Measurements from ENCODE around the gene SYNDIG1.

SYNDIG1 gene

DNA sequence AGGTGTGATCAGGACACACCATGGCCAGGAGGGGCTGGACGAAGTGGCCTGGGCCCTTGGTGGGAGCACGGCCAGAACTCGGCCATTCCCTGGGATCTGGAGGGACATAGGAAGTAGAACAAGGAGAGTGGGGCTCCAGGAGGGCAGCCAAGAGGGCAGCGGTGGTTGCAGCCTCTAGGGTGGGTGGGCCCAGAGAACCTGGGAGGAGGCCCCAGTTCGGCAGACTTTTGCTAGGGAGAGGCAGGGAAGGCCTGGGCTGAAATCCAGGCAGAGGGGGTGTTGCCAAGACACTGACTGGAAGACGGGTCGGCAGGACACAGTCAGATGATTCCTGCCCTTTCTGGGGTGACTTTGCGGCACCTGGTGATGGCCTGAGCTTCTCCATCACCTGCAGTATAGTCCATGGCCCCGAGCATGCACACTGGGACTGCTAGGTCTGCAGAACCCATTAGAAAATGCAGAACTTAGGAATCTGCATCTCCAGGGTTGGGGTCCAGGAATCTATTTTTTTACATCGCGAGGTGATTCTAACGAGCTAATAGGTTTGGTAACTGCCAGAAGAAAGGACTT, 224.8 kb downstream of the SYNDIG1 start:
- DNase-seq (ENCODE audit: low read depth) = no peak

DNA sequence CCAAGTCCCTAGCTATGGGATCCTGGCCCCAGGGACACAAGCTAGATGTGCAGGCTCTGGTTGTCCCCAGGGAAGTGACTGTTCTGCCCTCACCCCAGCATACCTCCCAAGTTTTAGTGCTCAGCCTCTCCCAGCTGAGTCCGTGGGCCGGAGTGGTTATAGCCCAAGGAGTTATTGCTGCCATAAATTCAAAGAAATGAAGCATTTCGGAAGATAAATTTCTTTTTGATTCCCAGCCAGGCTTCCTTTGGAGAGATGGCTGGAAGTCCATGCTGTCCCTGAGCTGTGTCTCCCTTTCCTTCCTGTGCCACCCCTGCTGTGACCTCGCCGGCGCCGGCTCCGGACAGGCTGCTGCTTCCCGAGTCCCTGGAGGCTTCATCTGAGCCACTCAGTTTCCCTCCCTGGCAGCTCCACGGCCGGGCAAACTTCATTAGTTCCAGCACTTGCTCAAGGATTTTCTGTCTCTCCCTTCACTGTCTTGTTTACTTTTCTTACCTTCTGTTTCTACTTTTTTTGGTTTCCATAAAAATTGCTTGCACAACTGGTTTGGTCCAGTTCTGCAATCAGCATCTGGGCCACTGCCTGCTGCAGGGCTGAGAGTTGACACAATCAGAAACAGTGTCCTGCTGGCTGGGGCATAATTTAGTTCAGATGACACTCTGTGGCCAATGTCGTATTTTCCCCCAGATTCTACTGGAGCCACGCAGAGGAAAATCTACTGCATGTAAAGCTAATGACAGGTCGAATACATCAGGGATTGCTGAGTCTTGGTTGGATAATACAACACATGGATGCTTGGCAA, 225.5 kb downstream of the SYNDIG1 start:
- no peak for DNase-seq (ENCODE audit: low read depth)

DNA sequence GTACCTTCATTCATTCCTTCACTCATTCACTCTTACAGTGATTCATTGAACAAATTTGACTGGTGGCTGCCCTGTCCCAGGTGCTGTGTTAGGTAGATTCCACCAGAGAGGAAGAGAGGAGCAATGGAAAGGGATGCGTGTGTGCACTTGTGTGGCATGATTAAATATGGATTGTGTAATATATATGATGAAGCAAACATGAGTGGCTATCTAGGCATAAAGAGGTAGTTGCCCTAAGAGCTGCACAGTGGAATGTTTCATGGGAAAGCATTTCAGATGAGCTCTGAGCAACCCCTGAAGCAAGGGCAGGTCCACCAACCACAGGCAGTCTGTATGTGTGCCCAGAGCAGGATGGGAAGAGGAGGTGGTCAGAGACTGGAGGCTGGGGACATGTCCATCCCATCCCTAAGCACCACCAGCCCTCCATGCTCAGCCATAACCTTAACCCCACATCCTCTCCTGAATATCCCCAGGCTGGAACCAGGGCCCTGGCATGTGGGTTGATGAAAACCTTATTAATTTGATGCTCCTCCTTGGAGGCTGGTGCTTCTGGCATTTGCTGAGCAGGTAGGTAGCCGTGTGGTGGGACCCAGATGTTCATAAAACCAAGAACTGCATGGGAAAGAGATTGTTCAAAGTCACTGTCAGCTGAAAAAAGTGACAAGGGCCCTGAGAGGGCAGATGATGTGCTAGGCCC, 226.2 kb downstream of the SYNDIG1 start:
- DNase-seq (ENCODE audit: low read depth) = no peak

DNA sequence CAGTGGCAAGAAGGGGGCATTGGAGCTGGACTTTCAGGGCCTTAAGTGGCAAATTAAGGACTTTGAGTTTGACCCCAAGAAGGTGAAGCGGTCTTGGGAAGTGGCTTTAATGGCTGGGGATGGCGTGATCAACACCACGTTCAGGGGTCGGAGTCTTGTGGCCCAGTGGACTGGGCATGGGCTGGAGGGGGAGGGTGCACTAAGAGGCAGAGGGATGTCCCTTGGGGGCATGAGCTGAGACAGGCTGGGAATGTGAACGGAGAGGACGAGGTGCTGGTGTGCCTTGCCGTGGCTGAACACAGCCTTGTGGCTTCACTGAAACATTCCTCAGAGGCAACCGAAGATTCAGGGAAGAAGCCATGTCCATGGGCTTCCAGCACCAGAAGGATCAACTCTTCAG, 227.0 kb downstream of the SYNDIG1 start:
- DNase-seq (ENCODE audit: low read depth) = no peak

DNA sequence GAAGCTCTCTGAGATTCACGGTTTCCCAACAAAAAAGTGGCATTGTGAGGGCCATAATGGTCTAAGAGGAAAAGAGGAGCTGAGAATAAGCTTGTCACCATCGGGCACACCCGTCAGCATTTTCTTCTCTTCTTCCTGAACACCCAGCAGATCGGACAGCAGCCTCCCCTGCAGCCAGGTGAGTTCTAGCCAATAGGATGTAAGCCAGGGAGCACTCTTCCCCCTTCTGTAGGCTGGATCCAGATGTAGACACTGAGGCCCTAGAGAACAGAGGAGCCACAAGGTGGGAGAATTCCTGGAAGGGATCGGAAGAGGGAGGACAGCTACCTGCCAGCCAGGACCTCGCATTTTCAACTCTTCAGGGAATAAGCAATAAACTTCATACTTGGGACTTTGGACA, 228.0 kb downstream of the SYNDIG1 start:
- DNase-seq (ENCODE audit: low read depth) = no peak

DNA sequence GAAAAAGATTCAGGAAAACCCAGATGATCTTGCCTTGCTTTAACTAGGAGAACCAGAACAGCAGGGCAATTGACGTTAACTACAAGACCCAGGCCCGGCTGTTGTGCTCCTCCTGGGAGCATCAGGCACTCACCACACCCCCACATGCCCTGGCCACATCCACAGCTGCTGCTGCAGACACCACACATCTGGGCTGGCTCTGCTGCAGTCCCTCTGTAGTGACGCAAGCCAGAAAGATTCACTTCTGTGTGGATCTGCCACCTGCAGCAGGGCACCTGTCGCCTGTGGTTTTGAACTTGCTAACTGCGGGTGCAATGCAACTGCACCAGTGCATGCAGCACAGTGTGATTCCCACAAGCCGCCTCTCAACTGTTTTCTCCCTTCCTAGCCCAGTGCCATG, 228.8 kb downstream of the SYNDIG1 start:
- no peak for DNase-seq (ENCODE audit: low read depth)

DNA sequence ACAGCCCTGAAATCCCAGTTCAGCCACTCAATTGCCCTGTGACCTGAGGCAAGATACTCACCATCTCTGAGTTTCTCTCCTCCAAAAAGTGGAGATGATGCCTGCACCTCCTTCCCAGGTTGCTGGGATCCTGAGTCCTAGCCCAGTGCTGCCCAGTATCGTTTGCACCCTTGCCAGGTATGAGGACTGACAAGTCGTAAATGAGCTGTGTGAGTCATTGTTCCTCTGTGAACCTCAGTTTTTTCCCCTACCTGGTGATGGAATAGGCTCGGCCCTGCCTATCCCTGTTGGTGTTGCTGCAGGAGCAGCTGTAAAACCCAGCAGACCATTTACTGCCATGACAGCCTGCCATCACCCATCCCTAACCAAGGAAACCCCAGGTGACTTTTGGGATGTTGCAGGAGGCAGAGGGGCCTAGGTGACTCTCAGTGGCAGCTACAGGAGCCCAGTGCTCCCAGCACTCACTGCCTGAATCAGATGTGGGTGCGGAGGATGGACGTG, 229.3 kb downstream of the SYNDIG1 start:
- no peak for DNase-seq (ENCODE audit: low read depth)

DNA sequence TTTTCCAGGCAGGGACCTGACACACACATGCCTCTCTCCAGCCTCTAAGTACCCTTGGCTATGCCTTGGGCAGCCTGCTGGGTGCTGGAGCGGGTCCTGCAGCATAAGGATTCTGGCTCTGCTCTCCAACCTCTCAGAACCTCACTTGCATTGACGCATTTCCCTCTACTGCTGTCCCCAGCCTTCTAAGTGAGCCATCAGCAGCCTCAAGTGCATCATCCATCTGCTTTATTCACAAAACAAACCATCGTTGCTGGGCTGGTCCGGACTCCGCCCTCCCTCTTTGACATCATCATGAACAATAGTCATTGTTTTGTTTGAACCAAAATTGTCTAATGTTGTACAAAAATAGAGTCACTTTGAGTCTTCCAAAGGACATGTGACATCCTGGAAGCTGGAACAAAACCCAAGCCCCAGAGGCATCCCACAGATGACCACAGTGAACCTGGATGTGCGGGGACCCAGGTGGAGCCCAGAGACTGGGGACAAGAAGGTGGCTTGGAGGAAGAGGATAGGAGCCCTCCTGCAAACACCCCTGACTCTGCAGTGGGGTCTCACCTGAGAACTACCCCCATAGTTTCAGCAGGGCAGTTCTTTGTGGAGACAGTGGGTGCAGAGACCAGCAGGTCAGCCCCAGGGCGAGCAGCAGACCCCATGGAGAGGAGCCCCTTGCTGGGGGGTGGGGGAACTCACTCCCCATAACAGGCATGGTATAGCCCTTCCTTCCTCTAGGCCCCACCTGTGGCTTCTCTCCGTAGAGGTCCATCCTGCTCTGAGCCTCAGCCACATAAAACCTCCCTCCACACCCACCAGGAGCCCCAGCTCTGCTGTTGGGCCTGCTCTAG, 230.1 kb downstream of the SYNDIG1 start:
- DNase-seq (ENCODE audit: low read depth) = no peak

DNA sequence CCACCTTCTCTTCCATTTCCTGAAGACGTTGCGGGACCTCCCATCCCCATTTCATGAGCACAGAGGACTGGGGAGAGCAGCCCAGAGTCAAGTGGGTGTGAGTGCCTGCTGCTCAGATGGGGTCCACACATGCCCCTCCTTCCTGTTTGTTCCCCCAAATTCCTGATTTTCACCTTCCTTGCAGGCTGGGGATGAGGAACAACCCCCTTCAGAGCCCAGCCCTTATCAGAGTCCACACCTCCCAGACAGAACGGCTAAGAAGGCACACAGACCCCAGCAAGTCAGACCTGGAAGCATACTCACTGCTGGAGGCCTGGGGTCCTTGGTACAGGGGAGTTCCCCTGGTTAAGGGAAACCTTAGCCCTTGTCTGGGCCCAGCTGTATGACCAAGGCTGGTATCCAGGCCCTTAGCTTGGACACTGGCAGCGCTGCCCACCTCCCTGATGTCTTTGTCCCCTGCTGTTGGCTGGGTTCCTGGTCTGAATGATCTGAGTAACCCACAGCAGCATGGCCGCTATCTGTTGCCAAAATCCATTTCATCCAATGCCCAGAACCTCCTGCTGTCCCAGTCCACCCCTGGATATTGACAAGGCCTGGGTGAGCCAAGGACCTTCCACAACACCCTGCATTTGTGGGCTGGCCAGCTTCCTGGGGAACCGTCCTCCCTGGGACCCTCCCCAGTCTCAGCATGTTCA, 230.9 kb downstream of the SYNDIG1 start:
- no peak for DNase-seq (ENCODE audit: low read depth)

DNA sequence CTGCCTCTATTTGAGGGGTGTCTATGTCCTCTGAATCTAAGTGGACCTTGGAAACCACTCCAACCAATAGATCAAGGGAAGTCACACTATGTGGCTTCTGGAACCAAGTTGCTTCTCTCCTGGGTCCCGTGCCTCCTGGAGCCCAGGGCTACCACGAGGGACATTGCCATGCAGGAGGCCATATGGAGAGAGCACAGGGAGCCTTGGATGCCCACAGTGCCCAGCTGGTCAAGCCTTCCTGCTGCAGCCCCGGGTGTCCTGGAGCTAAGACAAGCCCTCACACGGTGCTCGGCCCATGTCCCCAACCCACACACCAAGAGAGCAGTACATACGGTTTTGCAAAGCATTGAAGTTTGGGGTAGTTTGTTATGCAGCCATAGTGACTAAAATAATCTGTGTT, 231.6 kb downstream of the SYNDIG1 start:
- no peak for DNase-seq (ENCODE audit: low read depth)

DNA sequence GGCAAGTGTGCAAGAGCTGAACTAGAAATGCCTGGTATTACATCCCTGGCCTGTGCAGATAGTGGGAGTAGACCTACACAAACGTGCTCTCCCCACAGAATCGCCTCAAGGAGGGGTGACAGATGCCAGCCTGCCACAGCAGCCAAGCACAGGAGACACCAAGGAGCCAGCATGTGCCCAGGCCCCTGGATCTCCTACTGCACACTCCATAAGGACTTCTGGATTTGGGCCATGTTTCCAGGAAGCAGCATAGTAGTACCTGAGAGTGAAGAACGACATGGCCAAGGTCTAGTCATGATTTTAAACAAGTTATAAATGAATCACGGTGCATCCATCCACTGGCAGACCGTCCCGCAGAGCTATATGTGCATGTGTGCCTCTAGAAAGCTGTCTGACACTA, 232.2 kb downstream of the SYNDIG1 start:
- DNase-seq (ENCODE audit: low read depth) = no peak

DNA sequence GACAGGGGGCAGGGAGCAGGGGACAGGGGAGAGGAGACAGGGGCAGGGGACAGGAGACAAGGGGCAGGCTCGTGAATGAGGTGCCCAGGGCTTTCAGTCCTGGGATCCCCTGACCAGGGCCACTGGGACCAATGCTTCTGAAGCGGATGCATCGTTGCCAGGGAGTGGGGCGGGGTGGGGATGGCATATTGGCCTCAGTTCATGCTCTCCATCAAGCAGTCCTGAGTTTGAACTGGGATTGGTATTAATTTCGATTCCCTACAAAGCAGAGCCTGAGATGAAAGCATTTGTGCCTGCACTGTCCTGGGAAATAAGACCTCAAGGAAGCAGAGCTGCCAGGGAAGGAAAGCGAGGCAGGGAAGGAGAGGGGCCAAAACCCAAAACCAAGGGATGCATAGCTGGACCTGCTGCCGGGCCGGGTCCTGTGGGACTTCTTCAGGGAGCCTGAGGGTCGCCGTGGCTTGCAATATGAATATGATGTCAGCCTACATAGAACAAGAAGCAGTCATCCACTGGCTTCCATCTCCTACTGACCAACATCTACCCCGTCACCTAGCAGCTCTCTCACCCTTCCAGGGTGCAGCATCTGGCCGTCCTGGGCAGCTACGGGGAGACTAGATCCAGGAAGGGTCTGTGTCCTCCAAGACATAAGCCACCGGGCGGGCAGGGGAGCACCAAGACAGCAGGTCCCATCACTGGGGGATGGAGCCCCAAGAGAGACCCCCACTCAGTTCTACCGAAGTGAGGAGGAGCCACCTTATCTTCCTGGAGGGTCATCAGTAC, 233.3 kb downstream of the SYNDIG1 start:
- no peak for DNase-seq (ENCODE audit: low read depth)

DNA sequence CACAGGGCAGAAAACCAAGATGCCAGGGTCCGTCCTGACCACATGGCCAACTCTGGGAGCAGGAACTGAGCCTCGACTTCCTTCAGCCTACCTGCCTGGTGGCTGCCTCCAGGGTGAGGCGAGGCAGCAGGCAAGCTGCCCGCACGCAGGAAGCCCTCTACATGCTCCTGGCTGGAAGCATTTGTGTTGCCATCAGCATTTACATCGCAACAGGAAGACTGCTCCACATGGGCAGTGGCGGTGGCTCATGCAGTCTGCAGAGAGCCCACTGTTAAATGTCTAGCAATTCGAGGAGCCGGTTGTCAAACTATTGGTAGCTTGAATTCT, 233.8 kb downstream of the SYNDIG1 start:
- no peak for DNase-seq (ENCODE audit: low read depth)

DNA sequence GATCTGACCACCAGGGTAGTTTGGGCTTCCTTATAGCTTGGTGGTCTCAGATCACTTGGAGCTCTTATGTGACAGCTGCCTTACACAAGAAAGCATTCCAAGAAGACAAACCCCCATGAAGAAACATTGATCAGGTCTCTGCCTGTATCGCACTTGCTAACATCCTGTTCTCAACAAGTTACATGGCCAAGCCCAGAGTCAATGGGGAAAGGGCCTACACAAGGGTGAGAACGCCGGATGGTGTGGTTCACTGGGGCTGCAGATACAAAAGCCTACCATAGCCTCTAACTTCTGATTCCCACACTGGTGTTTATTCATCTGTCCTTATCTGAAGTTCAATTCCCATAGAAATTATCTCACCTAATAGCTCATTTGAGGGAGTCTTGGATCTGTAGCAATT, 235.5 kb downstream of the SYNDIG1 start:
- no peak for DNase-seq (ENCODE audit: low read depth)

DNA sequence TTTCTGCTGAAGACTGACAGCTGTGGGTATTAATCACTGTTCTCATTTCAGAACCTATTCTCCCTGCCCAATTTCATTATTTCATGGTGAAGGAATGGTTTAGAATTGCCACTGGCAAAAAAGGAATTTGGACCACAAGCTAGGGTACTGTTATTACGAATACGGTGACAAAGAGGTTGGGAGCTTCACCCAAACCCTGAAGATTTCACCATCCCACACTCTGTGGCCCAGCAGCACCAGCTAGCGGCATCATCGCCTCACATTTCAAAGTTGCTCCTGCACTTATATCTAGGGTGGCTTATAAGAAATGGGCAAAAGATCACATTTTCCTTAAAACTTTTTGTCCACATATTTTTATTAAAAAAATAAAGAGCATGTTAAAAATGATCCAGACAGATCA, 236.1 kb downstream of the SYNDIG1 start:
- no peak for DNase-seq (ENCODE audit: low read depth)

DNA sequence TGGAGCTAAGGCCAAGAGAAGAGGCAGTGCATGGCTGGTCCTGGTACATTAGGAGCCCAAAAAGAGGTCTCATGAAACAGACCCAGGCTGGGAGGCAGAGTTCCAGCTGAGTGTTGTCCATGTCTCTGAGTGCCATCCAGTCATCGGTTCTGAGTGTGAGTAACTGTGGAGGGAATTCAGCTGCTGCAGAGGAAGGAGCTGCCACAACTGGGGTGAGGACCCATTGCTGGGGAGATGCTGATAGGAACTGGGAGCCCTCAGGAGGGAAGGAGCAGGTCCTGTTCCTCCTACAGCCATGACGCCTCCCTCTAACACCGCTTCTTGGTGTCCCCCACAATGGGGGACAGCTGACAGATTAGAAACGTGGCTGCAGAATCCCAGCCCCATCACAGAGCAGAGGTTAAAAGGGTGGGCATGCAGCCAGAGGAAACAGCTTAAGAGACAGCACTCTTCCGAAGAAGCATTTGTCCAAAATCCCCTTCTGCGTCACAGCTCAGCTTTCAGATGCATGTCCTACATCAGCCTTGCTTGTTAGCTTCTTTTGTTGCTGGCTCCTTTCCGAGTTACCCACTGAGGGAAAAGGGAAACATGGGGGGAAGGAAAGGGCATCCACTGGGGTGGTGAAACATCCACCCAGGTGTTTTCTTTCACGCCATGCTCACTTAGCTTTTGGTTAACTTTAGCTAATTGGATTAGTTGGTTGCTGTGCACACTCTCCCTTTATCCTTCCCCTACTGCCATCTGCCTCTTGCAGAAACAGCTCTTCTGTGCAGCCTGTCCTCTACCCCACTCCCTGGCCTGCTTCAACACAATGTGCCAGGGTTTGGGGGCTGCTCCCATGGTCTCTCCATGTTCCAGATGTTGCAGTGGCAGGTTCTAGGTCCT, 239.2 kb downstream of the SYNDIG1 start:
- DNase-seq (ENCODE audit: low read depth) = no peak

Data from T-helper 22 cell (primary cell).